HEK293 (cell line): Measurements from ENCODE around the gene ZNF189.

Experiments used
- CTCF ChIA-PET: fragments of 350-600 bp; formaldehyde crosslinking; extraction: SDS; loops from one replicate; lab custom pipeline; 2021; ENCODE audit warnings: antibody characterized with exemption; lab: Yijun Ruan, JAX
- POLR2A ChIA-PET: fragments of 300-600 bp; formaldehyde crosslinking; extraction: SDS; loops from one replicate; lab custom pipeline; 2020; ENCODE audit warnings: antibody characterized with exemption, inconsistent platforms; lab: Yijun Ruan, JAX
- H3K27ac ChIP-seq: fragments of 200-500 bp; sonication (Bioruptor generic); 2 replicates; pipeline ENCODE4 v1.5.1; 2014; ENCODE audit warnings: low read depth, low read length, control low read depth, inconsistent platforms; ENCODE audit errors: extremely low read depth
- H3K36me3 ChIP-seq, 2 experiments: fragments of 200-500 bp in 1 of 2; sonication (Bioruptor generic) in 1 of 2; 1 replicate in 1 of 2; 2 replicates in 1 of 2; pipeline ENCODE4 v1.5.1; 2014 to 2017; ENCODE audit warnings: inconsistent platforms in 2 of 2, low read length in 2 of 2; ENCODE audit not compliant: control insufficient read depth in 2 of 2, insufficient read depth in 1 of 2
- H3K4me1 ChIP-seq: fragments of 200-500 bp; sonication (Bioruptor generic); 2 replicates; pipeline ENCODE4 v1.5.1; 2014; ENCODE audit warnings: mild to moderate bottlenecking, low read length, inconsistent platforms; ENCODE audit not compliant: control insufficient read depth, insufficient read depth
- H3K4me3 ChIP-seq: 2 replicates; pipeline ENCODE4 v1.5.1; 2011; ENCODE audit warnings: low read depth, mild to moderate bottlenecking, control low read depth, low read length, moderate library complexity
- H3K9me3 ChIP-seq: fragments of 200-500 bp; sonication (Bioruptor generic); 2 replicates; pipeline ENCODE4 v1.5.1; 2014; ENCODE audit warnings: low read depth, low read length, inconsistent platforms; ENCODE audit not compliant: control insufficient read depth, insufficient read depth
- ATF2 ChIP-seq: fragments of 450-650 bp; formaldehyde crosslinking; IDR thresholded peaks from 2 replicates; pipeline ENCODE4 v1.5.1; 2016; ENCODE audit warnings: missing biosample characterization, missing genetic modification characterization, low read depth
- HOXA7 ChIP-seq: sonication (generic); formaldehyde crosslinking; IDR thresholded peaks from 2 replicates; pipeline ENCODE4 v1.8.1; 2022; ENCODE audit warnings: missing genetic modification reagents, borderline replicate concordance
- IKZF3 ChIP-seq: fragments of 450-650 bp; IDR thresholded peaks from 2 replicates; pipeline ENCODE4 v1.5.0; 2018; ENCODE audit warnings: missing biosample characterization, mild to moderate bottlenecking, missing genetic modification characterization, moderate library complexity
- PBX3 ChIP-seq: sonication (generic); formaldehyde crosslinking; IDR thresholded peaks from 2 replicates; pipeline ENCODE4 v1.8.1; 2022; ENCODE audit warnings: mild to moderate bottlenecking, moderate library complexity, missing genetic modification reagents
- PRDM10 ChIP-seq: fragments of 450-650 bp; formaldehyde crosslinking; IDR thresholded peaks from 2 replicates; pipeline ENCODE4 v1.5.1; 2016; ENCODE audit warnings: missing biosample characterization, missing genetic modification characterization
- REPIN1 ChIP-seq: fragments of 450-650 bp; formaldehyde crosslinking; IDR thresholded peaks from 2 replicates; pipeline ENCODE4 v1.5.1; 2017; ENCODE audit warnings: missing biosample characterization, missing genetic modification characterization, low read depth
- SP2 ChIP-seq: fragments of 450-650 bp; formaldehyde crosslinking; IDR thresholded peaks from 2 replicates; pipeline ENCODE4 v1.5.1; 2016; ENCODE audit warnings: missing biosample characterization, missing genetic modification characterization
- SP7 ChIP-seq: fragments of 450-650 bp; formaldehyde crosslinking; IDR thresholded peaks from 2 replicates; pipeline ENCODE4 v1.5.1; 2016; ENCODE audit warnings: missing biosample characterization, missing genetic modification characterization
- ZIC2 ChIP-seq: fragments of 450-650 bp; formaldehyde crosslinking; IDR thresholded peaks from 2 replicates; pipeline ENCODE4 v1.5.1; 2016; ENCODE audit warnings: missing biosample characterization, missing genetic modification characterization
- ZNF280C ChIP-seq: fragments of 450-650 bp; formaldehyde crosslinking; IDR thresholded peaks from 2 replicates; pipeline ENCODE4 v1.5.1; 2016; ENCODE audit warnings: missing biosample characterization, missing genetic modification characterization
- ZNF335 ChIP-seq: fragments of 450-650 bp; formaldehyde crosslinking; conservative IDR thresholded peaks from 2 replicates; pipeline ENCODE4 v1.5.1; 2016; ENCODE audit warnings: missing biosample characterization, missing genetic modification characterization
- ZNF362 ChIP-seq: fragments of 450-650 bp; formaldehyde crosslinking; IDR thresholded peaks from 2 replicates; pipeline ENCODE4 v1.5.1; 2016; ENCODE audit warnings: missing biosample characterization, missing genetic modification characterization
- ZNF639 ChIP-seq: fragments of 450-650 bp; formaldehyde crosslinking; IDR thresholded peaks from 2 replicates; pipeline ENCODE4 v1.5.1; 2016; ENCODE audit warnings: missing biosample characterization, missing genetic modification characterization

Gene ZNF189

GRCh38 chr9:101449071-101449721, 50.5 kb downstream of the ZNF189 start (continued):
- peak; percentile 59 for TF ChIP-seq PRDM10 (tag by site-specific recombination)

- no peak for TF ChIP-seq HOXA7 (CRISPR knock-in tag)
- ChIA-PET POLR2A (no interaction called here), CTCF (interaction anchor here (0.7 to 3.9 kb wide), 3 partner anchors 10 to 79 kb away, joined by 3 to 41 read pairs (median 6); no protein-coding TSS in a partner anchor)
- H3K4me3 ChIP-seq: no peak overlapping the region
- H3K36me3 ChIP-seq: no peaks in the 10 kb centered on the region
- H3K27ac ChIP-seq: no peak overlapping the region
- H3K9me3 ChIP-seq: no peaks in the 10 kb centered on the region
- no peaks in the 10 kb centered on the region for H3K4me1 ChIP-seq
Measured at GRCh38 chr9:101450931-101451330, 52.3 kb downstream of the ZNF189 start.

GRCh38 chr9:101451498-101451897, 52.8 kb downstream of the ZNF189 start:
- Histone ChIP-seq H3K4me1 (no peaks in the 10 kb centered on the region), H3K36me3 (no peaks in the 10 kb centered on the region), H3K9me3 (no peaks in the 10 kb centered on the region), H3K27ac (no peak overlapping the region), H3K4me3 (no peak overlapping the region)
- ChIA-PET CTCF (interaction anchor here (1.5 to 3.9 kb wide), 2 partner anchors 9 to 78 kb away, joined by 6 to 41 read pairs; no protein-coding TSS in a partner anchor), POLR2A (no interaction called here)
- no peak for TF ChIP-seq PBX3 (CRISPR knock-in tag)
- no peak for TF ChIP-seq REPIN1 (tag by site-specific recombination)
- no peak for TF ChIP-seq SP2 (tag by site-specific recombination)
- no peak for TF ChIP-seq SP7 (tag by site-specific recombination)
- TF ChIP-seq IKZF3: no peak

- no peaks in the 10 kb centered on the region for H3K36me3 ChIP-seq
- H3K4me3 ChIP-seq: no peak overlapping the region
- H3K9me3 ChIP-seq: no peaks in the 10 kb centered on the region
- CTCF ChIA-PET: interaction anchor here (1.0 to 1.5 kb wide), 3 partner anchors 8 to 13 kb away, joined by 3 to 5 read pairs (median 3); no protein-coding TSS in a partner anchor
- POLR2A ChIA-PET: no interaction called here
- no peak overlapping the region for H3K27ac ChIP-seq
- no peaks in the 10 kb centered on the region for H3K4me1 ChIP-seq
- TF ChIP-seq ATF2 (no peak), ZNF362 (tag by site-specific recombination) (no peak), ZIC2 (tag by site-specific recombination) (no peak), ZNF280C (no peak), ZNF639 (tag by site-specific recombination) (no peak), ZNF335 (tag by site-specific recombination) (no peak)
Measured at GRCh38 chr9:101453776-101454570, 55.3 kb downstream of the ZNF189 start.
